ENCODE measurements around the gene CPM. TPM values are rescaled to one million over a fixed set of nuclear protein-coding genes. Genes with fewer than 3 reads are reported as not detected.

The CPM gene
- total RNA-seq, 3 donors from 2014 or later = 55.3 to 101 (median 56.2) TPM

DNA sequence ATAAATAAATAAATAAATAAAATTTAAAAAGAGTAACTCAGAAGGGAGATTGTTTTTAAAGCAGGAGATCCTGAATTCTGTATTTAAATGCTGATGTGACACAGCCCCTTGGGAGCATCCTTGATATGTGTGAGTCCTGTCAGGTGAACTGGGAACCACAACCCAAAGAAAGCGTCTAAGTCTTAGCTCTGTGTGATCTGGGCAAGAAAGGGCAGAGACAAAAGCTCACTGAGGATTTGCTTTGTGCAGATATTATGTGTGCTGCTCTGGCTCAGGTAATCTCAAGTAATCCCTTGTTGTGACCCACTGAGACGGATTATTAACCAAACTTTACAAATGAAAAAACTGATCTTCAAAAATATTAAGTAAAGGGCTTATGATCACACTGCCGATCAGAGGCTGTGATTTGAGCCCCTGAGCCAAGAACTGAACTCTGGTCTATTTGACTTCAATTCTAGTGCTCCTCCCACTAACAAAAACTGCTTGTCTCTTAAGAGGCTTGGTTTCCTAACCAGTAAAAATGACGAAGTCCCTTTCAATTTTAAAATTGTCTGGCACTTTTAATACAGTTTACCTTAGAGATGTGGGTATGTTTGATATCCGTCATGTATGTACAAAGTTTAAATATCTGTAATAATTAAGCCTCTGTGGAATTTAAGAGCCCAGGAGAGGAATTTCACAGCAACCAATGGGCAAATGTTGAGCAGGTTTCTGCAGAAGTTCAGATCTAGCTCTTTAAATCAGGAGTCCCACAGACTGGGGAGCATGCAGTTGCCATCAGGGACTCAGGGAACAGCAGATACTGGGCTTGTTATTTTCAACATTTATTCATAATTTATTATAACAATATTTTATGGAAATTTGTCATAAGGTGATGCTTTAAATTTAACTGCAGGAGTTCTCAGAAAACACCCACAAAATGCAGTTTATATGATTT is 46.1 kb downstream of the CPM start:
- Mint-ChIP-seq H3K36me3 (ENCODE audit: insufficient read depth) (peaks cover 9% of the 10 kb centered on the region), H3K4me3 (no peak overlapping the region), H3K27me3 (ENCODE audit: low read depth) (no peaks in the 10 kb centered on the region), H3K4me1 (ENCODE audit: low read depth) (peaks cover 10% of the 10 kb centered on the region), H3K9me3 (no peaks in the 10 kb centered on the region)
- no peak for ATAC-seq
- DNase-seq = no peak

DNA sequence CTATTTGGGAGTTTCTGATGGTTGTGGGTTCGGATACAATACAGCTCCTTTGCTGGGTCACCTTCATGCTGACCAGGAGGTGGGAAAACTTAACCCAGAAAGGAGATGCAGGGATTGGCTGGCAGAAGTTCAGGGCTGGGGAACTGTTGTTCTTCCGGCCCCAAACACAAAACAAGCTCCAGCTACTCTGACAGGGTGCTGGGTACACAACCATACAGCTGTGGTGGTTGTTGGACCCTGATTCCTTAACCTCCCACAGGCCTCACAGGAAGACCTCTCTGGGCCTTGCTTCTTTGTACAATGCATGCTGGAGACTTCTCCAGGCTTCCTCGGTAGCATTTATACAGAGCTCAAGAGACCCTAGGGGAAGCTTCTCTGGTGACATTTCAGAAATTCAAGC is 47.6 kb downstream of the CPM start:
- no peak for ATAC-seq
- no peak for DNase-seq
- Mint-ChIP-seq H3K27me3 (ENCODE audit: low read depth) (no peaks in the 10 kb centered on the region), H3K36me3 (ENCODE audit: insufficient read depth) (peaks cover 6% of the 10 kb centered on the region), H3K9me3 (no peaks in the 10 kb centered on the region), H3K4me3 (no peak overlapping the region), H3K4me1 (ENCODE audit: low read depth) (peaks cover 2% of the 10 kb centered on the region)

GRCh38 chr12:68884251-68884650 is 48.7 kb downstream of the CPM start:
- Mint-ChIP-seq H3K4me3 (no peak overlapping the region), H3K27me3 (ENCODE audit: low read depth) (no peaks in the 10 kb centered on the region), H3K36me3 (ENCODE audit: insufficient read depth) (peaks cover 7% of the 10 kb centered on the region), H3K4me1 (ENCODE audit: low read depth) (peaks cover 2% of the 10 kb centered on the region), H3K9me3 (no peaks in the 10 kb centered on the region)
- ATAC-seq (no peak), DNase-seq (no peak)

GRCh38 chr12:68883151-68883550 is 49.8 kb downstream of the CPM start:
- DNase-seq (no peak), ATAC-seq (no peak)
- no peak overlapping the region for H3K4me3 Mint-ChIP-seq
- H3K36me3 Mint-ChIP-seq (ENCODE audit: insufficient read depth) = peaks cover 9% of the 10 kb centered on the region
- H3K9me3 Mint-ChIP-seq = no peaks in the 10 kb centered on the region
- no peaks in the 10 kb centered on the region for H3K4me1 Mint-ChIP-seq (ENCODE audit: low read depth)
- H3K27me3 Mint-ChIP-seq (ENCODE audit: low read depth) = no peaks in the 10 kb centered on the region

- H3K9me3 Mint-ChIP-seq = no peaks in the 10 kb centered on the region
- H3K4me3 Mint-ChIP-seq = no peak overlapping the region
- no peak for DNase-seq
- no peak for ATAC-seq
- no peaks in the 10 kb centered on the region for H3K27me3 Mint-ChIP-seq (ENCODE audit: low read depth)
- peaks cover 9% of the 10 kb centered on the region for H3K36me3 Mint-ChIP-seq (ENCODE audit: insufficient read depth)
- H3K4me1 Mint-ChIP-seq (ENCODE audit: low read depth) = no peaks in the 10 kb centered on the region
Measured at GRCh38 chr12:68882251-68882964, 50.6 kb downstream of the CPM start.

GRCh38 chr12:68880660-68881325 is 52.2 kb downstream of the CPM start:
- H3K9me3 Mint-ChIP-seq = no peaks in the 10 kb centered on the region
- ATAC-seq (no peak), DNase-seq (no peak)
- no peak overlapping the region for H3K4me3 Mint-ChIP-seq
- H3K27me3 Mint-ChIP-seq (ENCODE audit: low read depth) = peaks cover 2% of the 10 kb centered on the region
- H3K4me1 Mint-ChIP-seq (ENCODE audit: low read depth) = no peaks in the 10 kb centered on the region
- peaks cover 9% of the 10 kb centered on the region for H3K36me3 Mint-ChIP-seq (ENCODE audit: insufficient read depth)

DNA sequence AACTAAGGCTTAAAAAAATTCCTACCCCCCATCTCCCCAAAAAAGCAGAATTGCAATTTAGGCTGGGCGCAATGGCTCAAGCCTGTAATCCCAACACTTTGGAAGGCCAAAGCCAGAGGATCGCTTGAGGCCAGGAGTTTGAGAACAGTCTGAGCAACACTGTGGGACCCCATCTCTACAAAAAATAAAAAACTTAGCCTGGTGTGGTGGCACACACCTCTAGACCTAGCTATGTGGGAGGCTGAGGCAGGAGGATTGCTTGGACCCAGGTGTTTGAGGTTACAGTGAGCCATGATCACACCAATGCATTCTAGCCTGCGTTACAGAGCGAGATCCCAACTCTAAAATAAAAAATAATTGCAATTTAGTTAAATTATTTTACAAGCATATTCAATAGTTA is 54.1 kb downstream of the CPM start:
- ATAC-seq (no peak), DNase-seq (no peak)
- Mint-ChIP-seq H3K27me3 (ENCODE audit: low read depth) (peaks cover 2% of the 10 kb centered on the region), H3K36me3 (ENCODE audit: insufficient read depth) (peaks cover 7% of the 10 kb centered on the region), H3K4me3 (no peak overlapping the region), H3K9me3 (no peaks in the 10 kb centered on the region), H3K4me1 (ENCODE audit: low read depth) (no peaks in the 10 kb centered on the region)

GRCh38 chr12:68878283-68878682 is 54.7 kb downstream of the CPM start:
- Mint-ChIP-seq H3K27me3 (ENCODE audit: low read depth) (peaks cover 2% of the 10 kb centered on the region), H3K36me3 (ENCODE audit: insufficient read depth) (peaks cover 5% of the 10 kb centered on the region), H3K4me3 (no peak overlapping the region), H3K9me3 (no peaks in the 10 kb centered on the region), H3K4me1 (ENCODE audit: low read depth) (no peaks in the 10 kb centered on the region)
- DNase-seq (no peak), ATAC-seq (no peak)

DNA sequence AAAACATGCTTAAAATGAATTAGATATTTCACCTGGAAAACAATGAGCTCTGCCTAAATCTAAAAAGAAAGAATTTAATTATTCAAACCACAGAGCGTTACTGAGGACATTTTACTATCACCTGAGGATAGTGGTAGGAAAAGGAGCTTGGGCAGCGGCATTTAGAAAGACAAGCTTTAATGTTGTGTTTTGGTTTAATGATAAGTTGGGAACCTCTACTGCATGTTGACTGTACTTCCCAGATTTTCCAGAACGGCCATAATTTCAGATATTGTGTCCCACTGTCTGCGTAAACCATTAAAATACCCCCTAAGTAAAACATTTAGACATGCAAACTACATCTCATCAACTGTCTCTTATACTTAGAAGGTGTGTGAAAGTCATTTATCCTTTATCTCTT is 55.4 kb downstream of the CPM start:
- DNase-seq (no peak), ATAC-seq (no peak)
- Mint-ChIP-seq H3K9me3 (no peaks in the 10 kb centered on the region), H3K4me3 (no peak overlapping the region), H3K36me3 (ENCODE audit: insufficient read depth) (peaks cover 3% of the 10 kb centered on the region), H3K27me3 (ENCODE audit: low read depth) (peaks cover 2% of the 10 kb centered on the region), H3K4me1 (ENCODE audit: low read depth) (no peaks in the 10 kb centered on the region)

DNA sequence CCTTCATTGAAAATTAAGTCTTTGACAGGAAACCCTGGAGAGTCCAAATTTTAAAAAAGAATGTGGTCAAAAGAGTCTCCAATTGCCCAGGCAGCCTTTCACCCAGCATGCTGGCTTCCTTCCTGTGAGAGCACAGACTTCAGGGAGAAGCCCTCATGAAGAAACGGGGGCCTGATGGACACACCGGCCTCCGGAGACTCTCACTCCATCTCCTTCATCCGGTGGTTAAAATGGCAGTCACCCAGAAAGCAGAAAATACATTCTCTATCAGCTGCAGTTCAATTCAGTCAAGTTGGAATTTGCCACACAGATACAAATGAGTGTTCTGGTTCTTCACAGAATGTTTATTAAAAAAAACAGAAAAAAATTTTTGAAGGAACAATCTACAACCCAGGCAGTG is 56.5 kb downstream of the CPM start:
- peaks cover 6% of the 10 kb centered on the region for H3K27me3 Mint-ChIP-seq (ENCODE audit: low read depth)
- H3K9me3 Mint-ChIP-seq = no peaks in the 10 kb centered on the region
- ATAC-seq (no peak), DNase-seq (no peak)
- no peaks in the 10 kb centered on the region for H3K4me1 Mint-ChIP-seq (ENCODE audit: low read depth)
- H3K4me3 Mint-ChIP-seq = no peak overlapping the region
- peaks cover 3% of the 10 kb centered on the region for H3K36me3 Mint-ChIP-seq (ENCODE audit: insufficient read depth)

GRCh38 chr12:68873316-68873715 is 59.7 kb downstream of the CPM start:
- no peaks in the 10 kb centered on the region for H3K9me3 Mint-ChIP-seq
- no peak overlapping the region for H3K4me3 Mint-ChIP-seq
- ATAC-seq (no peak), DNase-seq (no peak)
- peaks cover 6% of the 10 kb centered on the region for H3K27me3 Mint-ChIP-seq (ENCODE audit: low read depth)
- H3K36me3 Mint-ChIP-seq (ENCODE audit: insufficient read depth) = peaks cover 13% of the 10 kb centered on the region
- no peaks in the 10 kb centered on the region for H3K4me1 Mint-ChIP-seq (ENCODE audit: low read depth)

DNA sequence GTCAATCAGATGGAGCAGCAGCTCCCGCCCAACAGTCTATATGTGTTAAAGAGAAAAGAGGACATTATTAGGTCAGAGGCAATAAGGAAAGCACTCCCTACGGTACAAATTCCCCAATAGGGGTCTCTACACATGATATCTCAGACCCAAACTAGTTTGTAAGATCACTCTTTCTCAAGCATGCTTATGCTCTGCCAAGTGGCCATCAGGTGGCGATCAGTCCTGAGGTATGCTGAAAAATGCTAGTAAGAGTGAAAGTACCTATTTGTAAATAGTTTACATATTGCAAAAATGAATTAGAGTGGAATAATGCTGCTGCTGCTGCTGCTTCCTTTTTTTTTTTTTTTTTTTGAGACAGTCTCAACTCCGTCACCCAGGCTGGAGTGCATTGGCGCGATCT is 61.0 kb downstream of the CPM start:
- H3K9me3 Mint-ChIP-seq = no peaks in the 10 kb centered on the region
- H3K27me3 Mint-ChIP-seq (ENCODE audit: low read depth) = peaks cover 4% of the 10 kb centered on the region
- H3K4me1 Mint-ChIP-seq (ENCODE audit: low read depth) = no peaks in the 10 kb centered on the region
- peaks cover 15% of the 10 kb centered on the region for H3K36me3 Mint-ChIP-seq (ENCODE audit: insufficient read depth)
- DNase-seq (no peak), ATAC-seq (no peak)
- H3K4me3 Mint-ChIP-seq = no peak overlapping the region

- H3K9me3 Mint-ChIP-seq = no peaks in the 10 kb centered on the region
- no peaks in the 10 kb centered on the region for H3K4me1 Mint-ChIP-seq (ENCODE audit: low read depth)
- peaks cover 3% of the 10 kb centered on the region for H3K27me3 Mint-ChIP-seq (ENCODE audit: low read depth)
- peaks cover 17% of the 10 kb centered on the region for H3K36me3 Mint-ChIP-seq (ENCODE audit: insufficient read depth)
- no peak for DNase-seq
- no peak for ATAC-seq
- no peak overlapping the region for H3K4me3 Mint-ChIP-seq
Measured at GRCh38 chr12:68871396-68871795, 61.6 kb downstream of the CPM start.

DNA sequence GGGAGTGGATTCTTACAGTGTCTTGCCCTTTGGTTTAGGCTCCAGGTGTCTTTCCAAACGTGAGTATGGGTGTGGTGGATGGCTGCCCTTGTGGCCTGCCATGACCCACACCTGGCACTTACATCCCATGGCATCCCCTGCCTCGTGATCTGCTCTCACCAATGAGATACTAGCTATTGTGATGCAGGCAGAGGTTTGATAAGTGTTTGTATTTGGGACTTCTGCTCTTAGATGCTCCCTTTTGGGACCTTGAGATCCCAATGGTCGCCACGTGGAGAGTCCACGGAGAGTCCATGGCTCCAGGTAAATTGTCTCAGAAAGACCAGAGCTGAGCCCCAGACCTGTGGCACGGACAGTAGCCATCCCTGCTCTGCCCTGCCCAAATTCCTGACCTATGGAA is 62.5 kb downstream of the CPM start:
- ATAC-seq (no peak), DNase-seq (no peak)
- Mint-ChIP-seq H3K9me3 (no peaks in the 10 kb centered on the region), H3K27me3 (ENCODE audit: low read depth) (peaks cover 3% of the 10 kb centered on the region), H3K4me1 (ENCODE audit: low read depth) (no peaks in the 10 kb centered on the region), H3K36me3 (ENCODE audit: insufficient read depth) (peaks cover 19% of the 10 kb centered on the region), H3K4me3 (no peak overlapping the region)

Measured in activated T-cell treated with anti-CD3 and anti-CD28 coated beads, Interleukin-2, amount 50 U/mL, for 4 hours (primary cell).